ENCODE measurements around the gene AGRN.
"Not testable (repeated sequence)": the region's sequence is repeated elsewhere in the genome, so short reads cannot be mapped to it uniquely, and the experiment has no call there.

AGRN gene

DNA sequence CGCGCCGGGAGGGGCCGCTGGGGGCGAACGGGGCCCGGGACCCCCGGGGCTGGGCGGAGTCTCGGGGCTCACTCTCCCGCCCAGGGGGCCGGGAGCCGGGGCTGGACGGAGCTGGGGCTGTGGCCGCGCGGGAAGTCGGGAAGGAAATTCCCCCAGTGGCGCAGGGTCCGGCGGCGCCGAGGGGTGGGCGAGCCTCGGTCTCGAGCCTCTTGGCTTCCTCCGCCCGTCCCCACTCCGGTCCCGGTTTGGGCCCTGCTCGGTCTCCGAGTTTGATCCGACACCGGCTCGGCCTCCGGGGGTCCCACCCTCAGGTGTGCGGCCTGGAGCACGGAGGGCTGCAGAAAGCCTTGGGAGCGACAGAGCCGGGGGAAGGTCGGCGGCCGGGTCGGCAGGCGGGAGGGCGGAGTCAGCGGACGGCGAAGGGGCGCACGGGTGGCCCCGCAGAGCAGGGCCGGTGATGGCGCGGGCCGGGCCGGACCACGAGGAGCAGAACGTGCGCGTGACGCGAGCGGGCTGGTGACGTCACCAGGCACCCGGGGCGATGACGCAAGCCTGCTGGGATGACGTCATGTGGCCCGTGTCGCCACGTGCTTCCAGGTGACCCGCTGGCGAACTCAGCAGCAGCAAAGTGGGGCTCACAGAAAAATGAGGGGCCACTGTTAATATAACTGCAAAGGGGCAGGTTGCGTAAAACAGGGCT is 19.4 kb upstream of the AGRN start:
- peak; percentile 45 to 50 (median 47) for DNase-seq (ENCODE audit: low read depth in 3 of 3)

DNA sequence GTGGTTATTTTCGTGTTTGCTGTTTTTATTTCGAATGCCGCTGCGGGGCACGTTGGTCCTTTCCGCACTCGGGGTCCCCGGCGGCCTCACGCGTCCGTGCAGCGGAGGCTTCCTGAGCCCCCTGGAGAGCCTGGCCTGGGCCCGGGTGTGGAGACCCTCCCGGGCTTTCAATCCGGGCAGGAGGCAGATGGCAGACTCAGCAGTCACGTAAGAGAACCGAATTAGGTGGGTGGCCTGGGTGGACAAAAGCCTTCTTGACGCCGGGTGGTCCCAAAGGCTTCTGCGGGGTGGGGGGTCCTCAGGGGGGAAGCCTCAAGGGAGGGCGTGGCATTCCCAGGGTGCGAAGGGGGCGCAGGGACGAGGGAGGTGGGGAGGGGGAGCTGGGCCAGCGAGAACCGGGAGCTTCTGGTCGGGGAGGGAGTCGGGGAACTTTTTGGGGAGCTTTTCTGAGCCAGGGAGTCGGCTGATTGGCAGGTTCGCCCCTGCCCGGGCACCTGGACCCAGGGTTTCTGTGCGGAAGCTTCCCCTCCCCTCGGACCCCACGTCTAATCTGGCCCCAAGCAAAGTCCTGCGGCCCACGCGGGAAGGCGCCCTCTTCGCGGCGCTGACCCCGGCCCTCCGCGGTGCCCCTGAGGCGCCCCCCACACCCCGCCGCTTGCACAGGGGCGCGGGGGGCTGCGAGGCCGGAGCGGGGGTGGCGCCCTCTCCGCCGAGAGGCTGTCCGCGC is 18.7 kb upstream of the AGRN start:
- no peak for DNase-seq (ENCODE audit: low read depth in 3 of 3)

DNA sequence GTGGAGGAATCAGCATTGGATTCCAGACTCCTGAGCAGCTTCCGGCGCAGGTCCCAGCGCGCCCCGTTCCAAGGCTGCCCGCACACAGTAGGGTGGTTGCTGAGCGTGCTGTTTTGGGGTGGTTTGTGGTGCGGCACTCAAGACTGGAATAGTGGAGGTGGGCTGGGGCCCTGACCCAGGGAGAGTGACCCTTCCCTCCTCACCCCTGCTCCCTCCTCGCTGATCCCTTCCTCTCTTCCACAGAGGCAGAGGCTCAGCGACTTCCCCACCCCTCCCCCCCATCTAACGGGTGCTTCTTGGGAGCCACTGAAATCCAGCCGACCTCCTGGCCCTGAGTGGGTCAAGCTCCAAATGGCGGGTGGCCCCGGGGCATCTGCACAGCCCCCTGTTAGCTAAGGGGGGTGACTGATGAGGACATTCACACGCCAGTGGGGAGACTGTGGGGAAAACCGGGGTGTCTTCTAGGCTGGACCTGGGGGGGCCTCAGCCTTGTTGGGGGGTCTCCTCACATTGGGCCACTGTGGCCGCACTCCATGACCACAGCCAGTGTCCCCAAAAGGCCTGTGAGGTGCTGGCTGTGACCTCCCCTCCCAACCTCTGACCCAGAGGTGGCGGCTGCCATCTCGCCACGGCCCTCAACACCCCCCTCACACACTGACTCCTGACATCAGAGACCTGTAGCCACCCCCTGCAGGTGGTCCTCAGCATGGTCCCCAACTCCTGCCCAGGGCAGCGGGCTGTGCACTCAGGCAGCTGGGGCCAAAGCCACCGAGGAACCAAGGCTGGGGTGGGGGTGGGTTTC is 16.1 kb upstream of the AGRN start:
- no peak for DNase-seq (ENCODE audit: low read depth in 3 of 3)

DNA sequence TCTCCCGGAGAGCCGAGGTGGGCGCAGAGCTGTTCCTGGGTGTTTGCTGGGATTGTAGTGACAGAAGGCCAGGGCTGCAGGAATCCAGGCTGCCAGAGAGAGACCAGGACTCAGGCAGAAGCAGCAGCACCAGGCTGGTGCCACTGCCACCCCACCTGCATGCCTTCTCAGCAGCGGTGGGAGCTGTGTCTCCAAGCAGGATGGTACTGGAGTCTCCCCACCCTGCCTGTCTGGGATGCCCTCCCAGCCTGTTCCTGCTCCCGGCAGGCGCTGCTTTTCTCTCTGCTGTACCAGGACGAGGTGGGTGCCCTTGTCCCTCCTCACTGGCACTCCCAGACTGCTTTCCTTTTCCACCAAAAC is 15.5 kb upstream of the AGRN start:
- no peak for DNase-seq (ENCODE audit: low read depth in 3 of 3)

DNA sequence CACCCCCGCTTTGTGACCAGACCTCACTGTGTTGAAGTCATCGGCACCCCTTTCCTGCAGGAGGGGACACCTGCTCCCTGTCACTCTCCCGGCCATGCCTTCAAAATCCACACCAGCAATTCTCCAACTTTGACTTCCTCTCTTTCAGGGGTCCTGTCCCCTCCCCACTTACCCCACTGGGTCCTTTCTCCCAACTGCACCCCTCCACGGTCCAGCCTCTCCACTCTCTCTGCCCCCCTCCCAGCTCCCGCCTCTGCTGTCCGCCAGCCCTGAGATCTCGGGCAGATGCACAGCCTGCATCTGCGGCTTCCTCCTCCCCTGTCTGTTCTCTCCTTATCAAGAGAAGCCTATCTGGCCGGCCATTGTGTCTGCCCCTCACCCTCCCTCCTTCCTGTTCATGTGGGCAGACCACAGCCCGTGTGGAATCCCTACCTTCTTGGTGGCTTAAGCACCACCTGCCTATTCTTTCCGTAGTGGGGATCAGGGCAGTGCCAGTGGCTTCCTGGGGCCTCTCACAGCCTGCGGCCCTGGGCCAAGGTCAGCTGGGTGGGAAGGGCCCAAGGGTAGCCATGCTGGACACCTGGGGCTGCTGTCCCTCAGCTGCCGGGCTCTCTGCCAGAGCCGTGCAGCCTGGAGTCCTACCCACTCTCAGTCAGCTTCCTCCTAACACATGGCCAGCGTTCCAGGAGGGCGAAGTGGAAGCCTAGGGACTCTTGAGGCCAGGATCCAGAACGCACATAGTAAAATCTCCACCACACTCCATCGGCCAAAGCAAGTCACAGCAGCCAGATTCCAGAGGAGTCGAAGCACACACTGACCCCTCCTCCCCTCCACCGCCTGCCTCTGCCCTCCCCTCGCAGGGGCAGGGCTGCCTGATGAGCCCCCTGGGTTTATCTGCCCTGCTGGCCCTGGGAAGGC is 14.9 kb upstream of the AGRN start:
- DNase-seq (ENCODE audit: low read depth in 3 of 3): no peak

DNA sequence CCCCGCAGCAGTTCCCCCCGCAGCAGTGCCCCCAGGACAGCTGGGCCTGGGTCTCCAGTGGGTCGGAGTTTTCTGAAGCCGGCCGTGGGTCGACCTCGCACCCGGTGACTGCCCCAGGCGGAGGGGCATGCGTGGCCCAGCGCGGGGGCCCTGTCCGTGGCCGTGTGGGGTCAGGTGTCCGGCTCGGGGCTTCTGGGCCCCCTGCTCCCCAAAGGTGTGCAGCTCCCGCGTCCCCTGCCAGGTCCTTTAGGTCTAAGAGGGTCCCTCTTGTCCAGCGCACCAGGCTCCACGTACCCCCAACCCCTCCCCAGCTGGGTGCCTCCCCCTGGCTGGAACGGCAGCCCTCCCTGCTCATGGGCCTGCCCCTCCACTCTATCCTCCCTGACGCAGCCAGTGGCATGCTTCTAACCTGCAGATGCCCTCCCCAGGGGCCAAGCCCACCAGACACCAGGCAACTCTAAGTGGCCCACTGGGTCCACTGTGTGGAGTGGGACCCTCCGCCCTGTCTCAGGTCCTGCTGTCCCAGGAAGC is 14.1 kb upstream of the AGRN start:
- no peak for DNase-seq (ENCODE audit: low read depth in 3 of 3)

DNA sequence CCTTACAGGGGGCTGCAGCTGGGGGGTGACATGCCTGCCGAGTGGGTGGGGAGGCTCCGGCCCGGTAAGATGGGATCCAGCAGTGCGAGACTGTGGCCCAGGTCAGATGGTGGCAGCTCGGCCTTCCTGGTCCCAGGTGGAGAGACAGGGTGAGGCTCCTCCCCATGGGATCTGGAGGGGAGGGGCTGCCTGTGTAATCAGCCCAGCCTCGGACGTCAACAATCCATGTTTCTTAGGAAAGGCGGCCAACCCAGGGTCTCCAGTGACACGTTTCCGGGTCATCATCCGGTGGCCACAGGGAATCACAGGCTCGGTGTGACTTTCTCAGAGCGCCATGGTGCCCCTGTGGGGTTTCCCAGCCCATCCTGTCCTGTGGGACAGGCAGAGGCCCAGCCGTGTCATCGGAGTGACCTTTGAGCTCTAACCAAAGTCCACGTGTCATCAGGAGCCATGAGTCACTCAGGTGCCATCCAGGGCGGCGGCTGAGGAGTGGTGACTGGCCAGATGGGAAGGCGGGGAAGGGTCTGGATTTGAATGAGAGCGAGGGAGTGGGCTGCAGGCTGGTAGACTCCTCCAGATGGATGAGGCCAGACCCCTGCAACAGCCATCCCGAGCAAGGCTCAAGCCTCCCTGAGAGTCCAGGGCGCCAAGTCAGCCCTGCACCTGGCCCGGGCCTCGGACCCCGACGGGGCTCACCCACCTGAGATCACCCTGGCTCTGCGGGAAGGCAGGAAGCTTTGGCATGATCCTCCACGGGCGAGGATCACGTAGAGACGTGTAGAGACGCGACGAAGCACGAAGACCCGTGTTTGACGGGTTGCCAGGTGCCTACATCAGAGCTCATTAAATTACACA is 13.4 kb upstream of the AGRN start:
- DNase-seq (ENCODE audit: low read depth in 3 of 3): no peak

DNA sequence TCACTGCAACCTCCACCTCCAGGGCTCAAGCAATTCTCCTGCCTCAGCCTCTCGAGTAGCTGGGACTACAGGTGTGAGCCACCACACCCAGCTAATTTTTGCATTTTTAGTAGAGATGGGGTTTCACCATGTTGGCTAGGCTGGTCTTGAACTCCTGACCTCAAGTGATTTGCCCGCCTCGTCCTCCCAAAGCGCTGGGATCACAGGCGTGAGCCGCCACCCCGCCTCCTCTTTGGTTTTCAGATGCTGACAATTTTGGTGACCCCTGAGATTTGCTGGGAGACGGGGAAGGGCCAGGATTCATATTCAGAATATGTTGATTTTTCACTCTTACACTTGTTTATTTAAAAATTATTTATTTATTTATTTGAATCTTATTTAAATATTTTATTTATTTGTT is 9.8 kb upstream of the AGRN start:
- not testable (repeated sequence) for DNase-seq (ENCODE audit: low read depth in 3 of 3)

DNA sequence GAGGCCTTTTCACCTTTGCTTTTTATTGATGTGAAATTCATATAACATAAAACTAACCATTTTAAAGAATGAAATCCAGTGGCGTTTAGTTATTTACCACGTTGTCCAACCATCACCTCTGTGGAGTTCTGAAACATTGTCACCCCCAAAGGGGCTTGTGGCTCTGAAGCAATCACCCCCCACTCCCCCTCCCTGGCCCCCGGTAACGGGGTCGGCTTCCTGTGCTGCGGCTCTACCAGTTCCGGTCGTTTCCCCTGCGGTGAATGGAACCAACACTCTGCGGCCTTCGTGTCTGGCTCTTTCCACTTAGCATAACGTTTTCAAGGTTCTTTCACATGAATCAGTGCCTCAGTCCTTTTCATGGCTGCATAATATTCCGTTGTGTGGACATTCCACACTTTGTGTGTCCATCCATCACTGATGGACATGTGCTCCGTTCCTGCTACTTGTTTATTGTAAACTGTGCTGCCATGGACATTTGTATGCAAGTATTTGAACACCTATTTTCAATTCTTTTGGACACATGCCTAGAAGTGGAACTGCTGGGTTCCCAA is 8.4 kb upstream of the AGRN start:
- no peak for DNase-seq (ENCODE audit: low read depth in 3 of 3)

DNA sequence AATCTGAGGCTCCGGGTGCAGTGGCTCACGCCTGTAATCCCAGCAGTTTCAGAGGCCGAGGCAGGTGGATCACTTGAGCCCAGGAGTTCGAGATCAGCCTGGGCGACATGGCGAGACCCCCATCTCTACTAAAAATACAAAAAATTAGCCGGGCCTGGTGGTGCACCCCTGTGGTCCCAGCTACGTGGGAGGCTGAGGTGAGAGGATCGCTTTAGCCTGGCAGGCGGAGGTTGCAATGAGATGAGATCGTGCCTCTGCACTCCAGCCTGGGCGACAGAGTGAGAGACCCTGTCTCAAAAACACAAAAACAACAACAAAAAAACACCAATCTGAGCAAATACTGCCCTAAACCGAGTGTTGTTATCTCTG is 7.2 kb upstream of the AGRN start:
- not testable (repeated sequence) for DNase-seq (ENCODE audit: low read depth in 3 of 3)

DNA sequence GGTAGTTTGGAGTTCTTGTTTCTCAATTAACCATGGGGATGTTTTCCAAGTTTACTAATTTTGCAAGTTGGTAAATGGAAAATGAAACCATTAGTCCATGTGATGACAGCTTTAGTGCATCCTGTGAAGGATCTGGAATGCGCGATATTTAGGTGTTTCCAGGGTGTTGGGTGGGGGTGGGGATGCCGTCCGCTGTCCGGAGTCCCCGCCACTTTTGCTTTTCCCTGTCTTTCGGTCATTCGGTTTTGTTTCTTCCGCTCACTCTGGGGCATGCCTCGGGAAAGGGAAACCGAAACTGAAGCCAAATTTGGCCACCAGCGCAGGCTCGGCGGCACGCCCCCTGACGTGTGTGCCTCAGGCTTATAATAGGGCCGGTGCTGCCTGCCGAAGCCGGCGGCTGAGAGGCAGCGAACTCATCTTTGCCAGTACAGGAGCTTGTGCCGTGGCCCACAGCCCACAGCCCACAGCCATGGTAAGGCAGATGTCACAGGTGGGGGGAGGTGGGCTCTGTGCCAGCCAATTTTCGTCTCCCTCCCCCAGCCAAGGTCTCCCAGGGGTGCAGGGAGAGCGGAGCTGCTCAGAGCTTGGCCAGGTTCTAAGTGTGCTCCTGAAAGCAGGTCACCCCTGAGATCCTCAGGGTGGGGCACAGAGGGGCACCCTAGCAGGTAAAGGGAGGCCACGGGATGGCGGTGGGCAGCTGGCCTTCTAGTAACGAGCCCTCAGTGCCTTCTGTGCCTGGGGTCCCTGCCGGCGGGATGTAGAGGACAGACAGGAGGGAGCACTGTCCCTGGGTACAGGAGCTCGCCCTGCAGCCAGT is 6.6 kb upstream of the AGRN start, which contains the start of gene ISG15:
Gene ISG15, plus strand, starts transcription at position 393 of the 817 bp plus-strand sequence. Its CDS starts 77 bp downstream, at position 470.
- DNase-seq (ENCODE audit: low read depth in 3 of 3): peak; percentile 66 to 84 (median 70)

DNA sequence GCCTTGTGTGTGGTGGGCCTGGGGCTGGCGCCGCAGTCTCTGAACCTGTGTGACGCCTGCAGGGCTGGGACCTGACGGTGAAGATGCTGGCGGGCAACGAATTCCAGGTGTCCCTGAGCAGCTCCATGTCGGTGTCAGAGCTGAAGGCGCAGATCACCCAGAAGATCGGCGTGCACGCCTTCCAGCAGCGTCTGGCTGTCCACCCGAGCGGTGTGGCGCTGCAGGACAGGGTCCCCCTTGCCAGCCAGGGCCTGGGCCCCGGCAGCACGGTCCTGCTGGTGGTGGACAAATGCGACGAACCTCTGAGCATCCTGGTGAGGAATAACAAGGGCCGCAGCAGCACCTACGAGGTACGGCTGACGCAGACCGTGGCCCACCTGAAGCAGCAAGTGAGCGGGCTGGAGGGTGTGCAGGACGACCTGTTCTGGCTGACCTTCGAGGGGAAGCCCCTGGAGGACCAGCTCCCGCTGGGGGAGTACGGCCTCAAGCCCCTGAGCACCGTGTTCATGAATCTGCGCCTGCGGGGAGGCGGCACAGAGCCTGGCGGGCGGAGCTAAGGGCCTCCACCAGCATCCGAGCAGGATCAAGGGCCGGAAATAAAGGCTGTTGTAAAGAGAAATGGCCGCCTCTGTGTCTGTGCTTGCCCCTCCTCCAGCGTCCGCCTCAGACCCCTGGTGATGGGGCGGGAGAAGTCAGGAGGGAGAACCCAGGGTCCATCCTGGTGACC is 5.8 kb upstream of the AGRN start:
- DNase-seq (ENCODE audit: low read depth in 3 of 3): no peak

DNA sequence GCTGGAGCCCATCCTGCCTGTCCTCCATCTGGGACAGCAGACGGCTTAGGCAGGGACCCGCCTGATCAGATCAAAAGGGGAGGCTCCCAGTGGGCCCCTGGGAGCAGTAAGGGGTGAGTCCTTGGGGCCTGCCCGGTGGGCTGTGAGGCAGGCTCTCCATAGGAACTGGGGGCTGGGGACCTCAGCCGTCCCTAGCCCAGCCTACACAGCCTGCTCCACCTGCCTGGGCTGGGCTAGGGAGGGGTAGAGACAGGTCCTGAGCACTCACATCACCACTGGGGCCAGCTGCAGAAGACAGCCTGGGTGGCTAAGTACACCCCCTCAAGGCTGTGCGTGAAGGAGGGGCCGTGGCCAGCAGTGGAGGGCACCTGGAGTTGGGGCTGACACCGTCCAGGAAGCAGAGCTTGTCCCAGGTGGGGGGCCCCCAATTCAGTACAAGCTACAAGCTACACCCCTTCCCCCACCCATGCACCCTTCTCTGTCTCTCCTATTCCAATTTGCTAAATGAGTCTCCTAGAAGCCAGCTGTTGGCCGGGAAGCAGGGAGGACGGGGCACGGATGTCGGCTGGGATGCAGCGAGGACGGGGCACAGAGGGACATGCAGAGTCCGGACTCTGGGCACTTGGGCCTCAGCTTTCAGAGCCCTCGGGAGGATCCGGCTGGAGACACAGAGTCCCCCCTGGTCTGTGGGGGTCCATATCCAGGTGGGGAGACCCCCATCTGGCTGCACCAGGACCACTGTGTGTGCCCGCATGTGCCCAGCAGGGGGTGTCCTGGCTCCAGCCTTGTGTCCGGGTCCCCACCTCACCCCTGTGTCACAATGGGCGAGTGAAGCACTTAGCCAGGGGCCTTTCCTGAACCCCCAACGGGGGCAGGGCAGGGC is 4.9 kb upstream of the AGRN start:
- DNase-seq (ENCODE audit: low read depth in 3 of 3): no peak

DNA sequence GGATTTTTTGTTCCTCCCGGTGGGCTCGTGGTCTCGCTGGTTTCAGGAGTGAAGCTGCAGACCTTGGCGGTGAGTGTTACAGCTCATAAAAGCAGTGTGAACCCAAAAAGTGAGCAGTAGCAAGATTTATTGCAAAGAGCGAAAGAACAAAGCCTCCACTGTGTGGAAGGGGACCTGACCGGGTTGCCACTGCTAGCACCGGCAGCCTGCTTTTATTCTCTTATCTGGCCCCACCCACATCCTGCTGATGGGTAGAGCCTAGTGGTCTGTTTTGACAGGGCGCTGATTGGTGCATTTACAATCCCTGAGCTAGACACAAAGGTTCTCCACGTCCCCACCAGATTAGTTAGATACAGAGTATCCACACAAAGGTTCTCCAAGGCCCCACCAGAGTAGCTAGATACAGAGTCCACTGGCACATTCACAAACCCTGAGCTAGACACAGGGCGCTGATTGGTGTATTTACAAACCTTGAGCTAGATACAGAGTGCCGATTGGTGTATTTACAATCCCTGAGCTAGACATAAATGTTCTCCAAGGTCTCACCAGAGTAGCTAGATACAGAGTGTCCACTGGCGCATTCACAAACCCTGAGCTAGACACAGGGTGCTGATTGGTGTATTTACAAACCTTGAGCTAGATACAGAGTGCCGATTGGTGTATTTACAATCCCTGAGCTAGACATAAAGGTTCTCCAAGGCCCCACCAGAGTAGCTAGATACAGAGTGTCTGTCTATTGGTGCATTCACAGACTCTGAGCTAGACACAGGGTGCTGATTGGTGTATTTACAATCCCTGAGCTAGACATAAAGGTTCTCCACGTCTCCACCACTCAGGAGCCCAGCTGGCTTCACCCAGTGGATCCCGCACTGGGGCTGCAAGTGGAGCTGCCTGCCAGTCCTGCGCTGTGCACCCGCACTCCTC is 2.3 kb upstream of the AGRN start:
- not testable (repeated sequence) for DNase-seq (ENCODE audit: low read depth in 3 of 3)

DNA sequence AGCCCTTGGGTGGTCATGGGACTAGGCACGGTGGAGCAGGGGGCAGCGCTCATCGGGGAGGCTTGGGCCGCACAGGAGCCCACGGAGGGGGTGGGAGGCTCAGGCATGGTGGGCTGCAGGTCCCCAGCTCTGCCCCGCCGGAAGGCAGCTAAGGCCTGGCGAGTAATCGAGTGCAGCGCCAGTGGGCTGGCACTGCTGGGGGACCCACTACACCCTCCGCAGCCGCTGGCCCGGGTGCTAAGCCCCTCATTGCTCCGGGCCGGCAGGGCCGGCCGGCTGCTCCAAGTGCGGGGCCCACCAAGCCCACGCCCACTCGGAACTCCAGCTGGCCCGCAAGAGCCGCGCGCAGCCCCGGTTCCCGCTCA is 1.6 kb upstream of the AGRN start:
- DNase-seq (ENCODE audit: low read depth in 3 of 3): not testable (repeated sequence)

Data from stimulated activated CD4-positive, alpha-beta T cell treated with anti-CD3 and anti-CD28 coated beads, TNF-alpha, amount 100 ng/mL, for 24 hours (primary cell).